NT2/D1 (cell line): ENCODE results near the gene ANKRD39.

Experiments used
- SUZ12 ChIP-seq: IDR thresholded peaks from 2 replicates; pipeline ENCODE4 v1.6.1; 2011; ENCODE audit not compliant: insufficient read length, insufficient read depth; ENCODE audit errors: extremely low read depth
- ZNF274 ChIP-seq: IDR thresholded peaks from 2 replicates; pipeline ENCODE4 v1.6.1; 2011; ENCODE audit warnings: mild to moderate bottlenecking, low read depth, low read length

DNA sequence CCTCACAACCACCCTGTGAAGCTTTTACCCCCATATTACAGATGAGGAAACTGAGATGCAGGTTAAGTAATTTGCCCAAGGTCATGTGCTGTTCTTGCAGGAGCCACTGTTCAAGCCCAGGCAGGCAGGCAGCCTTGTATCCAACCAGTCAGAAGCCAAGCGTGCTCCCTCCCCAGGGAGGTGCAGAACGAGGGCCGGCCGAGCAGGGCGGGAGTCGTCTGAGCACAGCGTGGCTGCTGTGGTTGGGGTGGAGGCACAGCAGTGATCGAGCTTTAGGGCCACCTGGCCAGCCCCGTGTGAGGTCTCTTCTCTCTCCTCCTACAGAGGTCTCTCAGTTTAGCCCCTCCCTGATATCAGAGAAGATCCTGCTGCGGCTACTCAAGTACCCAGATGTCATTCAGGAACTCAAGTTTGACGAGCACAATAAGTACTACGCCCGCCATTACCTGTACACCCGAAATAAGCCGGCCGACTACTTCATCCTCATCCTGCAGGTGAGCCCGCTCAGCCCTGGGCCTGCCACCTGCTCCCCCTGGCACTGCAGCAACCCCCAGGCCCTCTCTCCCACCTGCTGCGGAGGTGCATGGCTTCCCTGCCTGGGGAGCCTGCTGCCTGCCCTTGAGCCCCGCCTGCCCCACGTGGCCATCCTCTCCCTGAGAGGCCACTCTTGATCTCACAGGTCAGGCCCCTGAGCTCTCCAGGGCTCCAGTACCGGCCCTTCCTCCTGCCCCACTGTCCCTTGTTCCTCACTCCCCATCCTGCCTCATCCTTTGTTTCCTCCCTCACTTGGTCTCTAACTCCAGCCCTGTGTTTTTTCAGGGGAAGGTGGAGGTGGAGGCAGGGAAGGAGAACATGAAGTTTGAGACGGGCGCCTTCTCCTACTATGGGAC is 58.8 kb downstream of the ANKRD39 start:
- TF ChIP-seq SUZ12 (no peak), ZNF274 (no peak)
